GM13977 (cell line): ENCODE measurements around the gene UTS2B.

Source experiments
- DNase-seq: peaks from one replicate; pipeline ENCODE4 v3.0.0; 2012; ENCODE audit warnings: low spot score
- CTCF ChIP-seq: IDR thresholded peaks from 2 replicates; pipeline ENCODE4 v1.5.1; 2012; ENCODE audit warnings: mild to moderate bottlenecking, control low read depth; ENCODE audit not compliant: insufficient read depth; ENCODE audit errors: extremely low read depth, missing control alignments
- in situ Hi-C: fragments of 300-500 bp; cut with MboI; formaldehyde crosslinking; loops from one replicate; pipeline ENCODE4 v1.12.0; 2022; ENCODE audit warnings: low sequenced_read_pairs, low pct_unique_long_range_greater_than_20kb, mixed read lengths, inconsistent platforms; ENCODE audit not compliant: unreplicated experiment

The UTS2B gene

GRCh38 chr3:191362037-191362436 is 31.7 kb upstream of the UTS2B start:
- no peak for TF ChIP-seq CTCF
- in situ Hi-C loops, result no loop called here
- DNase-seq, result no peak

GRCh38 chr3:191361456-191361855 is 31.1 kb upstream of the UTS2B start:
- no peak for DNase-seq
- in situ Hi-C loops, result no loop called here
- TF ChIP-seq CTCF, result no peak

- in situ Hi-C loops, result no loop called here
- DNase-seq, result no peak
- no peak for TF ChIP-seq CTCF
Observed at GRCh38 chr3:191360620-191361019, 30.3 kb upstream of the UTS2B start.

GRCh38 chr3:191358929-191359328 is 28.6 kb upstream of the UTS2B start:
- TF ChIP-seq CTCF, result no peak
- no peak for DNase-seq
- in situ Hi-C loops, result no loop called here

- no peak for DNase-seq
- no peak for TF ChIP-seq CTCF
- in situ Hi-C loops, result no loop called here
Observed at GRCh38 chr3:191357909-191358308, 27.6 kb upstream of the UTS2B start.

GRCh38 chr3:191356631-191357439 is 26.5 kb upstream of the UTS2B start:
- in situ Hi-C loops, result no loop called here
- no peak for TF ChIP-seq CTCF

More at GRCh38 chr3:191356631-191357439, 26.5 kb upstream of the UTS2B start:
- DNase-seq, result no peak
